ENCODE measurements around the gene ANKRD18A. TPM values are rescaled to one million over a fixed set of nuclear protein-coding genes. Genes with fewer than 3 reads are reported as not detected.

The ANKRD18A gene
- total RNA-seq, 1 experiment from 2014 or later = 3.4 TPM

GRCh38 chr9:38662763-38663593 lies 42.6 kb upstream of the ANKRD18A start:
- ATAC-seq = no peak
- Histone ChIP-seq H3K9ac (ENCODE audit: low read length) (no peak overlapping the region), H3K4me3 (ENCODE audit: low read length) (no peak overlapping the region), H3K27ac (ENCODE audit: low read length) (no peak overlapping the region), H3K4me1 (ENCODE audit: insufficient read depth, low read length) (no peaks in the 10 kb centered on the region), H4K20me1 (ENCODE audit: low read length) (no peaks in the 10 kb centered on the region), H3K9me3 (ENCODE audit: low read length) (no peaks in the 10 kb centered on the region), H3K27me3 (ENCODE audit: low read length) (no peaks in the 10 kb centered on the region), H2AFZ (ENCODE audit: low read length) (no peak overlapping the region), H3K79me2 (ENCODE audit: low read length) (no peaks in the 10 kb centered on the region), H3K4me2 (ENCODE audit: low read length) (no peak overlapping the region), H3K36me3 (ENCODE audit: low read depth, low read length) (no peaks in the 10 kb centered on the region), H3K9me2 (replicated peaks; ENCODE audit: low read length) (no peaks in the 10 kb centered on the region), H3F3A (ENCODE audit: low read length, unreplicated experiment) (no peaks in the 10 kb centered on the region)
- POLR2A ChIA-PET (ENCODE audit: unreplicated experiment) = no interaction called here
- CTCF ChIA-PET = no interaction called here
- intact Hi-C loops (cut with micrococcal nuclease) = no loop called here
- DNase-seq = peak; percentile 3
- BruUV-seq (replicated peaks) = no TSS peak
- TF ChIP-seq EZH2phosphoT487 (IDR thresholded peaks at IDR 0.05; ENCODE audit: borderline replicate concordance, low read length) = no peak
- peak; percentile 40; the same call in 1 of the 2 replicates for TF ChIP-seq CTCF (conservative IDR thresholded peaks at IDR 0.05; ENCODE audit: low read depth, low read length)

GRCh38 chr9:38659538-38659937 lies 39.1 kb upstream of the ANKRD18A start:
- H3K9ac ChIP-seq (ENCODE audit: low read length) = no peak overlapping the region
- no peak overlapping the region for H3K4me2 ChIP-seq (ENCODE audit: low read length)
- no peaks in the 10 kb centered on the region for H4K20me1 ChIP-seq (ENCODE audit: low read length)
- DNase-seq = no peak
- intact Hi-C loops (cut with micrococcal nuclease) = no loop called here
- H3K9me2 ChIP-seq (replicated peaks; ENCODE audit: low read length) = no peaks in the 10 kb centered on the region
- no peaks in the 10 kb centered on the region for H3K79me2 ChIP-seq (ENCODE audit: low read length)
- no peaks in the 10 kb centered on the region for H3K36me3 ChIP-seq (ENCODE audit: low read depth, low read length)
- H3K9me3 ChIP-seq (ENCODE audit: low read length) = no peaks in the 10 kb centered on the region
- POLR2A ChIA-PET (ENCODE audit: unreplicated experiment) = no interaction called here
- no peak overlapping the region for H3K4me3 ChIP-seq (ENCODE audit: low read length)
- TF ChIP-seq EZH2phosphoT487 (IDR thresholded peaks at IDR 0.05; ENCODE audit: borderline replicate concordance, low read length) (no peak), CTCF (conservative IDR thresholded peaks at IDR 0.05; ENCODE audit: low read depth, low read length) (no peak), EZH2 (IDR thresholded peaks at IDR 0.05; ENCODE audit: low read length, unreplicated experiment) (no peak)
- H3K27me3 ChIP-seq (ENCODE audit: low read length) = 0 out of 2 replicates have a peak, but pooled peaks cover 2% of the 10 kb centered on the region
- no peak overlapping the region for H3K27ac ChIP-seq (ENCODE audit: low read length)
- no peak for ATAC-seq
- H3F3A ChIP-seq (ENCODE audit: low read length, unreplicated experiment) = no peaks in the 10 kb centered on the region
- no TSS peak for BruUV-seq (replicated peaks)
- no peak overlapping the region for H2AFZ ChIP-seq (ENCODE audit: low read length)
- no peaks in the 10 kb centered on the region for H3K4me1 ChIP-seq (ENCODE audit: insufficient read depth, low read length)
- CTCF ChIA-PET = no interaction called here

GRCh38 chr9:38656896-38657295 lies 36.5 kb upstream of the ANKRD18A start:
- Histone ChIP-seq H3K27me3 (ENCODE audit: low read length) (0 out of 2 replicates have a peak, but pooled peaks cover 2% of the 10 kb centered on the region), H2AFZ (ENCODE audit: low read length) (no peak overlapping the region), H3K4me1 (ENCODE audit: insufficient read depth, low read length) (no peaks in the 10 kb centered on the region), H3F3A (ENCODE audit: low read length, unreplicated experiment) (no peaks in the 10 kb centered on the region), H3K27ac (ENCODE audit: low read length) (no peak overlapping the region), H3K4me3 (ENCODE audit: low read length) (no peak overlapping the region), H3K36me3 (ENCODE audit: low read depth, low read length) (no peaks in the 10 kb centered on the region), H3K9me2 (replicated peaks; ENCODE audit: low read length) (no peaks in the 10 kb centered on the region), H3K9ac (ENCODE audit: low read length) (no peak overlapping the region), H3K79me2 (ENCODE audit: low read length) (no peaks in the 10 kb centered on the region), H3K4me2 (ENCODE audit: low read length) (no peak overlapping the region), H4K20me1 (ENCODE audit: low read length) (no peaks in the 10 kb centered on the region), H3K9me3 (ENCODE audit: low read length) (no peaks in the 10 kb centered on the region)
- ATAC-seq = no peak
- ChIA-PET POLR2A (ENCODE audit: unreplicated experiment) (no interaction called here), CTCF (no interaction called here)
- TF ChIP-seq EZH2phosphoT487 (IDR thresholded peaks at IDR 0.05; ENCODE audit: borderline replicate concordance, low read length) = no peak
- TF ChIP-seq CTCF (conservative IDR thresholded peaks at IDR 0.05; ENCODE audit: low read depth, low read length) = no peak
- TF ChIP-seq EZH2 (IDR thresholded peaks at IDR 0.05; ENCODE audit: low read length, unreplicated experiment) = no peak
- no TSS peak for BruUV-seq (replicated peaks)
- intact Hi-C loops (cut with micrococcal nuclease) = no loop called here
- no peak for DNase-seq

Data from PC-3 (cell line).